HL-60 (cell line): ENCODE measurements around the gene INHBE.

Source experiments
- DNase-seq, 2 experiments: peaks; one replicate each; pipeline ENCODE4 v3.0.0-alpha.2; 2010 to 2020; ENCODE audit warnings: low read depth in 1 of 2, low spot score in 1 of 2
- H3K27ac ChIP-seq: fragments of 250-450 bp; sonication (Bioruptor Pico); replicated peaks from 2 replicates; pipeline ENCODE4 v1.5.1; 2020; ENCODE audit warnings: mild to moderate bottlenecking, moderate library complexity
- H3K27me3 ChIP-seq: fragments of 250-450 bp; sonication (Bioruptor Pico); 2 replicates; pipeline ENCODE4 v1.5.1; 2021; ENCODE audit warnings: mild to moderate bottlenecking, moderate library complexity; ENCODE audit not compliant: insufficient read depth, poor library complexity, severe bottlenecking
- H3K4me3 ChIP-seq: replicated peaks from 2 replicates; pipeline ENCODE4 v1.5.1; 2011; ENCODE audit warnings: mild to moderate bottlenecking, control low read depth, low read length; ENCODE audit not compliant: insufficient read depth
- CTCF ChIP-seq: IDR thresholded peaks from one replicate; pipeline ENCODE4 v1.5.1; 2011; ENCODE audit warnings: low read length, control low read depth, inconsistent platforms; ENCODE audit not compliant: insufficient read depth
- GABPA ChIP-seq: IDR thresholded peaks from 2 replicates; pipeline ENCODE4 v1.6.1; 2012; ENCODE audit warnings: low read depth
- POLR2AphosphoS5 ChIP-seq: IDR thresholded peaks from 2 replicates; pipeline ENCODE4 v1.6.1; 2012; ENCODE audit warnings: low read depth
- REST ChIP-seq: IDR thresholded peaks from 2 replicates; pipeline ENCODE4 v1.6.1; 2012; ENCODE audit warnings: low read depth; ENCODE audit not compliant: insufficient replicate concordance
- SPI1 ChIP-seq: IDR thresholded peaks from 2 replicates; pipeline ENCODE4 v1.6.1; 2012; ENCODE audit warnings: low read depth, mild to moderate bottlenecking, borderline replicate concordance

The INHBE gene

GRCh38 chr12:57487055-57487596, 32.0 kb downstream of the INHBE start:
- Histone ChIP-seq H3K27ac (peak overlapping the region; percentile 21; the same call in 1 of the 2 replicates), H3K4me3 (0 out of 2 replicates have a peak overlapping the region, but pooled peaks have one; percentile 4), H3K27me3 (no peaks in the 10 kb centered on the region)
- DNase-seq = no peak
- TF ChIP-seq SPI1 (no peak), CTCF (no peak), REST (no peak), POLR2AphosphoS5 (no peak), GABPA (no peak)

GRCh38 chr12:57487597-57488401, 32.7 kb downstream of the INHBE start, which contains the start of gene MARS1:
Gene MARS1 (plus strand): TSS chr12:57488068. CDS start chr12:57488091, 23 bp downstream.
- DNase-seq = peak; percentile 96 to 98
- Histone ChIP-seq H3K27me3 (no peaks in the 10 kb centered on the region), H3K27ac (peak within 1 kb of the TSS; percentile 84), H3K4me3 (peak within 1 kb of the TSS; percentile 93)
- TF ChIP-seq POLR2AphosphoS5 = peak; percentile 91
- TF ChIP-seq CTCF = no peak
- TF ChIP-seq GABPA = peak; percentile 88
- peak; percentile 69; the same call in 1 of the 2 replicates for TF ChIP-seq SPI1
- peak; percentile 53 for TF ChIP-seq REST

GRCh38 chr12:57488402-57489156, 33.5 kb downstream of the INHBE start:
- H3K27ac ChIP-seq = peak overlapping the region; percentile 84
- TF ChIP-seq SPI1 (no peak), POLR2AphosphoS5 (no peak), REST (no peak), GABPA (no peak), CTCF (no peak)
- no peak for DNase-seq

More at GRCh38 chr12:57488402-57489156, 33.5 kb downstream of the INHBE start:
- peak overlapping the region; percentile 93 for H3K4me3 ChIP-seq
- H3K27me3 ChIP-seq = no peaks in the 10 kb centered on the region
